Right lung (tissue), 5 donors: Measurements from ENCODE around the gene GLYR1. TPM values are rescaled to one million over a fixed set of nuclear protein-coding genes. Genes with fewer than 3 reads are reported as not detected.
A peak's percentile ranks its signal among the peaks of the same experiment; 100 is the strongest.

Experiments
- DNase-seq, 2 donors: peaks; one replicate each; pipeline ENCODE4 v3.0.0-alpha.2; 2013
- polyA plus RNA-seq, 5 donors: library from polyadenylated mRNA; unstranded; fragments of 120-200 nt; gene quantifications; one replicate each; pipeline versions ENCODE4 v1.2.1 to v1.2.3, GENCODE V29; 2013; ENCODE audit warnings: inconsistent platforms in 1 of 5, low replicate concordance in 1 of 5; ENCODE audit not compliant: insufficient read length in 5 of 5, insufficient read depth in 1 of 5

The GLYR1 gene
- polyA plus RNA-seq, 5 donors = 110 to 125 (median 122) TPM

DNA sequence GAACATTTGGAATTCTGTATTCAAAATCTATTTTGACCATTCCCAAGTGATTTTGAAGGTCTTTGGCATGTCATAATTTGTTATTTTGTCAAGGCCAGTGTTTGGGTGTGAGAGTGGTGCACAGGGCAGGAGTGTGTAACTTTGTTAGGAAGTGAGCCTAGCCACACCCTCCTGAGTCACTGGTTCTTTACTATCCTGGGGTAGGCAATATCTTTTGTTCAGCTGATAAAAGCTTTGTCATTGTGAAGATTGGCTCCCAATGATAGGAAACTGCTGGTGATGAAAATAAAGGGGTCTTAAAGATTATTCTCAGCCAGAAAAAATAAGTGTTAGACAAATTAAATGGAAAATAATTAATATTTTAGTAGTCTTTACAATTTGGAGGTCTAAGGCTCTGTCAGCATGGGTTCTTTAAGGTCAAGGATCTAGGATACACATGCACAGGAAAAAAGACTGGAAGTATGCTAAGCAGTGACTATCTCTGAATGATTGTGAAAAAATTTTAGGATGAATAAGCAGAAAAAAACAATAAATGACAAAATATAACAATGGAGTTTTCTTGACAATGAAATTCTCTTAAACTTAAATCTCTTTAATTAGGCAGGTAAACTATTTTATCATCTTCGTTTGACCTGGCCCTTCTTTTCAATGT, 5.3 kb upstream of the GLYR1 start:
- DNase-seq = no peak

DNA sequence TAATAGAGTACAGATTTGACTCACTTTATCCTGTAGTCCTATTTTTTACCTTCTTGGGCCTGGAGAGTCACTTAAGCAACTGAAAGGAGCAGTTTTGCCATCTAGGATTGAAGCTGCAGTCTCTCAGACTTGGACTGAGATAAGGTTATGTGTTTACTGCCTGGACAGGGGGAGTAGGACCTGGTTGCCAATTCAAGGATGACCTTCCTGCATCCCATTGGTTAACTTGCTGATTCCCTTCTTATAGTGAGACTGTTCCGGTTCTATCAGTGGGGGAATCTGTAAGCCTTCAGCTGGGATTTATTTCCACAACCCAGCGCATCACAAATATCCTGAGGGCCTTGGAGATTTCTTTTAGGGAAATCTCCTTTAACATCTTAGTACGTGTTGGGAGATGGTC, 3.1 kb upstream of the GLYR1 start:
- DNase-seq = no peak

DNA sequence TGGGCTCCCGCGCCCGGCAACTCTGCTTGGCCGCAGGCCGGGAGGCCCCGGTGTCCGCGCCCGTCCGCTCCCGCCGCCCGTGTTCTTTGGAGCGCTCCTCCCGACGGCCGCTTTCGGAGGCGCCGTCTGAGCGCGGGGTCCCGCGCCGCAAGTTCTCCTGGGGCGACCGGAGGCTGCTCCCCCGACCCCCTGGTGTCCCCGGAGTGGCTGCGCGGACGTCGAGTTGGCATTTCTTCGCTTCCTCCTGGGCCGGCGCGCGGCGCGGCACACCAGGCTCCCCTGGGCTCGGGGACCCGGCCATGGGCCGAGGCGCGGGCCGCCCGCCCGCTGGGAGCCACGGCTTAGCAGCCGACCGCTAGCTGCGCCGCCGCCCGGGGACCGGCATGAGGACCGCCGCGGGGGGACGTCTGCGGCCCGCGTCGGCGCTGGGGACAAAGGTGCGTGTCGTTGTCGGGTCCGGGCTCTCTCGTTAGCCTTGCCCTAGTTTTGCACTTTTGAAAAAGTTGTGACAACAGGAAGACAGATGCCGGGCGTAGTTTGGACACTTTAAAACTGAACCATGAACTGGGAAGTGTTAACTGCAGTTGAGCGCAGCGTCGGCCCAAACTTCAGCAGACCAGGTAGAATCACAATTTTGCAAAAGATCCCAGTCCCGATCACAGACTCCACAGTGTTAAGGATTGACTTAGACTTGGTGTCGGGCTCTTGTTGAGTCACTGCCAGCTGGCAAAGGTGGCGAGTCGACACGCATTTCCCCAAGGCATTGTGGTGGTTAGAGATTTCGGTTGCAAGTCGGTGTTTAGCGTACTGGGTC, 893 bp upstream of the GLYR1 start:
- peak; percentile 30 for DNase-seq

DNA sequence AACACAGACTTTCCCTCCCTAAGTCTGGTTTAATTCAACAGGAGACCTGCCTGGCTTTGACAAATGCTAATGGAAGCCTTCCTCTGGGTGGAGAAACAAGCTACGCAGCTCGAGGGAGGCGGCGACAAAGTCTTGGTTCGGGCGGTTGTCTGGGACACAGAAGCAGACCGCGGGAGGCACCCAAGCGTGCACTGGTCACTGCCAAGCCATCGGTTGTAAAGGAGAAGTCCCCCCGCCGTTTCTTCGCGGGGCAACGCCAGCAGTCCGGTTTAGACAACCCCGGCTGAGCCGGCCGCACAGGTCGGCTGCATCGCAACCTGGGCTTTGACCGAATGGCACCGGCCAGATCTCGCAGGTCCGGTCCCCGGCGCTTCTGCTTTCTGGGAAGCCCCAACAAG, 586 bp downstream of the GLYR1 start:
- DNase-seq = peak; percentile 11 to 15

DNA sequence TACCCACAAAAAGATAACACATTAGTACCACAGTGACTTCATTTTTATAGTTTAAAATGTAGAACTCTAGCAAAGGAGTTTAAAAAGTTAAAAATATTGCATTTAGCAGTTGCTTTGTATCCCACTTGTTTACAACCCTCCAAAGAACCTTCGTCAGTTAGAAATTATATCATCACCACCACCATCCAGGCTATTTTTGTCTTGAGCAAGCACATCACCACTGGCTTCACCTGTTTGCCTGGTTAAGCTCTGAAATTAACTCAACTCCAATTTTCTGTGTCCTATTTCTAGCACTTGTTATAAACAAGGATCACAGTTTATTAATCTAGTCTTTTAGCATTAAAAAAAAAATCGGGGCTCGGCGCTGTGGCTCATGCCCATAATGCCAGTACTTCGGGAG, 6.1 kb downstream of the GLYR1 start:
- no peak for DNase-seq

DNA sequence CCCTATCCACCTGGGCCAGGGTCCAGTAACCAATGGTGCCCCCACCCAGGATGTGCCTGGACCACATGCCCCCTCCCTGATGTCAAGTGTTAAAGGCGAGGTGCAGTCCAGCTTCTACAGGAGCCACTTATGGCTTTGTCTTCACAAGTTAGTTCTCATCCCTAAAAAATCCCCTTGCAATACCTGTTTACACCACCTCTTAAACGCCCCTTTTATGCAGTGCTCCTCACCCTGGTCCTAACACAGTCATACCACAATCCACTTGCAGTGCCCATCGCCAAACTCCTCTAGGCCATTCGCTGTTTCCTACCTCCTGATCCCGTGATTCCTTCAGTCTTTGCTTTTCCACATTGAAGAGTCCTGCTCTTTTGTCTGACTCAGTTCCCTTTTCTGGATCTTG, 7.1 kb downstream of the GLYR1 start:
- DNase-seq = no peak

DNA sequence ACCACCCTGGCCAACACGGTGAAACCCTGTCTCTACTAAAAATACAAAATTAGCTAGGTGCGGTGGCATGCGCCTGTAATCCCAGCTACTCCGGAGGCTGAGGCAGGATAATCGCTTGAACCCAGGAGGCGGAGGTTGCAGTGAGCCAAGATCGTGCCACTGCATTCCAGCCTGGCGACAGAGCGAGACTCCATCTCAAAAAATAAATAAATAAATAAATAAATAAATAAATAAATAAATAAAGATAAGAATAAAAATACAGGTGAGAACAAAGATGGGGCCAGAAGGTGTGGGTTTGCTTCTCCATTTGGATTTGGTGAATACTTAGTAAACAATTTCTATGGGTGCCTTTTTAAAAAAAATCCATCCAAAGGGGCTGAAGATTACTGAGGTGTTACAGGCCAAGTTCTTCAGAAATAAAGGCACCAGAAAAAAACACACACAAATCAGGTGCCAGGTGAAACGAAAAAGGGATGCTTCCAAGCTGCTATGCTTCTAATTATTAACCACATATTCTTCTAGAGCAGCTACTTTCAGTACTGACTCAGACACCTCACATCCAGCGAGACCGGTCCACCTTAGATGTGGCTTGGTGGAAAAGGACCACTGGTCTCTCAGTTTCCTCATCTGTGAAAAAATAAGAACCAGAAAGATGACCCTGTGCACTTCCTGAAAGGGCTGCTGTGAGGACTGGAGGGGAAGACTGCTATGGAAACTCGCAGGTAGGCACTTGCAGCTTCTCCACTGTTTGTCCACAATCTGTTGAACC, 9.2 kb downstream of the GLYR1 start:
- no peak for DNase-seq

DNA sequence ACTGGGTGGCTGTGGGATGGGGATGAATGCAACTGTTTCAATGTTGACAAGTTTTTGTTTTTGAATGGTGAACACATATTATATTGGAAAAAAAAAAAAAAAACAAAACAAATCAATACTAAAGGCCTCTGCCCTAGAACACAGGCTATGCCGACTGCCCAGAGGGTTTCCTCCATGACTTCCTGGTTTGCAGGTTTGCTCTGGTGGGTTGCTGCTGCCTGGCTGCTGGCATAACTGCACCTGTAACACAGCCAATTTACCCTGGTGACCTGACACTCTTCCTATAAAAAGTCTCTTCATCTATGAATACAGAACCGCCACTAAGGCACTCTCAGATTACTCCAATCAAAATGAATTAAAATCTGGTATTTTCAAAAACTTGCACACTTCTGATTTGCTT, 10.4 kb downstream of the GLYR1 start:
- DNase-seq = no peak

DNA sequence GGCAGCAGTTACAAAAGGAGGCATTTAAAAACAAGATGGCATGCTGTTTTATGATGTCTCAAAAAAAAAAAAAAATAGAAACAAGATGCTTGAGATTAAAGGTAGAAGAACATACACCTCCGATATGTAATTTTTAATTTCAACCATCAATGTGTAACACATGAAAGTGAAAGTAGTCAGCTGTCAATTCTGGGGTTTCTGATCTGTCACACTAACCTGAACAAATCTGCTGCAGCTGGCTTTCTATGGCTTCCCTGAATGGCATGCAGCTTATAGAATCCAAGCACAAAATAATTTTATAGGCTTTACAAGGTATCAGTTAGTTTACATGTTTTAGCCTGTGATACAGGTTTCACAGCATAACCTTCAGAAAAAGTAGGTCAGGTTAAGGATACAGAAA, 13.5 kb downstream of the GLYR1 start:
- no peak for DNase-seq

DNA sequence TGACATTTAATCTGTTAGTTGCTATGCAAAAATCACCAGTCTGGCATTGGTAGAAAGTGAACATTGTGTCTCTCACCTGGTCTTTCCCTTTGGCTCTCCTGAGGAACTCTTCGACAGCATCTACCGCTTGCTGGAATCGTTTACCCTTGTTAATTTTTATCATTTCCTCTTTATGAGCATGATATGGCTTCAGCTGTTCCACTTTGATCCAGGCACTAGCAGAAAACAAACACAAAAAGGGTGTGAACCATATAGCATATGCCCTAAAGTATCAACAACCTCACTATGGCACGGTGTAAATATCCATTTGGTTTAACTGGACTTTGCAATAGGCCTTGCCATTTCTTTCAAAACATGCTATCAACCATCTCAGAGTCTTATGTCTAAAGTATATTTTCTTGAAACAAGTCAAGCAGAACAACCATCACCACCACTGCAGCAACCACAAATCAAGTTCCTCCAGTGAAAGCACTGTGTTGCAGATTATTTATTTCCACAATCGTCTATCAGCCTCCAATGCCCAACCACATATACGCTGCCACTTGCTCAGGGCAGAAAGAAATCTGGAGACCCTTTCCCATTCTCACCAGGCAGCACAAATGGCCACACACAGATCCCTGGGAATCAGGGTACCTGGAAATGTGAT, 14.3 kb downstream of the GLYR1 start:
- DNase-seq = no peak

DNA sequence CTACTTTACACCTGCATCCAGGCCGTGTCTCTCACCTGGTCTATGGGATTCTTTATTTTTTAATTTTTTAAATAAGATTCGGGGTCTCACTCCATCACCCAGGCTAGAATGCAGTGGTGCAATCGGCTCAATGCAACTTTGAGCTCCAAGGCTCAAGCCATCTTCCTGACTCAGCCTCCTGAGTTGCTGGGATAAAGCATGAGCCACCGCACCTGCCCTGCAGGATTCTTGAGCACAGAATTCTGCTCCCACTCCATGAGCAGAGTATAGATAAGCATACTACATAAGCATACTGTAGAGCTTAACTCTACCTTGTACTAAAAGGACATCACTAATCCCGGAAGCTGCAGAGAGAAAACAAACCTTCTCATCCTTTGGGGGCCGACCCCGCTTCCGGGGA, 15.5 kb downstream of the GLYR1 start:
- DNase-seq = no peak

DNA sequence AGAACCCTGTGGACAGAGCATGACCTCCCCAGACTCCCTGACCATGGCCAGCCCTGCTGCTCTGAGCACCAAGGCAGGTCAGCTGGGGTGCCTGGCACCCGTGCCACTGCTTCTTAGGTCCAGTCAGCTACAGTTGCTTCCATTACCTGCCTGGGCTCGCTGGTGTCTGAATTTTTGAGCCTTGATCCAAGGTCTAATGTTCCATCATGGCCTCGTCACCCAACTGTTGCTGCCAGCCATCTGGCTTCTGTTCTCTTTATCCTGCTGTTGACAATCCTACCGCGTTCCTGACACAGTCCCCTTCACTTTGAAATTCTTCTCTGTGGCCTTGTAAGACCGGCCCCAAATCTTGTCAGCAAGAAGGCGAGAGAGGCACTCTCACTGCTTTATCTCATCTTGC, 16.7 kb downstream of the GLYR1 start:
- no peak for DNase-seq

DNA sequence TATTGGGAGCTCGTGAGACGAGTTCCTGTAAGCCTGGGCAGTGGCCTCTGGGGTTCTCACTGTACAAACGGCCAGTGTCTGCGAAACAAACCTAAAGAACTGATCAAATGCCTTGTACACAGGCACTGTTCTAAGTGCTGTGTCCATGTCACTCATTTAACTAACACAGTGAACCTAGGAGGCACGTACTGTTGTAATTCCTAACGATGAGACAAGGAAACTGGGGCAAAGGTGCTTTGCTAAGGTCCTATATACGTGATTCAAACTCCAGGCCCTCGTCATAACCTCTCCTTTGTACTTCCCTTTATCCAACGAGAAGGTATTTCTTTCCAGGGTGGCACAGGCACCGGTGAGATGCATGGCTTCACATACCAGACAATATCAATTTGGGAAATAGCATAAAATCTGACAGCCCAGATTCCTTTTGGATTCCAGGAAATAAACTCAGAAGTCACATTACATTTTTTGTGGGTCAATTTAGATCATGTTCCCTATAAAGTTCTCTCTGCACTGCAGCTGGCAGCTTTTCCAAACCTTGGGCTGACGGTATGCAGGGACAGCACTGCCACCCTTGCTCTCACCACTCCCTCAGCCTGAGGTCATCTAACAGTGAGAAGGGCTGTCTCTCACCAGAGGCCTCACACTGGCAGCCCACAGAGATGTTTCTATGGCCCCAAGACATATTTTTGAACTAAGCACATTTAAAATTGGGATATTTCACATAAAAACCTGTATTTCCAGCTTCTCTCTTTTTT, 18.3 kb downstream of the GLYR1 start:
- DNase-seq = no peak

DNA sequence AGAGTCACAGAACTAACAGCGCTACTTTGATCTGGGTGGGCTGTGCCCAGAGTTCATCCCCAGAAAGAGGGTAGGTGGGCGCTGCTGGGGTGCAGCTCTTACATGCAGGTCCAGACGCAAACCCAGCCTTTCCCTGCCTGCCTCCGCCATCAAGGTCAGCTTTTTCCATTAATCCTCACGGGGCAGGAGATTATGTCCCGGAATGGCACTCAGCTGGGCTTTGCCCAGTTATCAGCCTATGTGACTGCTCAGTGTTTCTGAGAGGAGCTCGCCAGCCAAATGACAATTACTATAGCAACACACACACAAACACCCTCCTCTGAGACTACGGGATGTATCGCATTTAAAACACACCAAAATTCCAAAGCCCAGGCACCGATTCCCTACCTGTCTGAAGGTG, 20.1 kb downstream of the GLYR1 start:
- DNase-seq = no peak

DNA sequence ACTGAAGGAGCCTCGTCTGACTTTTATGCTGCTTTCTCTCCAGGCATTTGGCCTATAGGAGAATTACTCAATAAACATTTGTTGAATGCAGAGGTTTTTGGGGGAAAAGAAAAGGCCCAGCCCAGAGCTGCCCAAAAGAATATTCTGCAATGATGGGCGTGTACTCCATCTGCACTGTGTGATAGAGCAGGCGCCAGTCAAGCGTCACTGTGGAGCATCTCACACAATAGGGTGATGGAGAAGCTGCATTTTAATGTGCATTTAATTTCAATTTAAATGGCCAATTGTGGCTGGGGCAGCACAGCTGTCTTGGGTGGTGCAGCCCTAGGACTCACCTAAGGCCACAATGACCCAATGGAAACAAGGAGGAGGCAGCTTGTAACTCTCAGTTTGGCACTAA, 20.6 kb downstream of the GLYR1 start:
- no peak for DNase-seq

DNA sequence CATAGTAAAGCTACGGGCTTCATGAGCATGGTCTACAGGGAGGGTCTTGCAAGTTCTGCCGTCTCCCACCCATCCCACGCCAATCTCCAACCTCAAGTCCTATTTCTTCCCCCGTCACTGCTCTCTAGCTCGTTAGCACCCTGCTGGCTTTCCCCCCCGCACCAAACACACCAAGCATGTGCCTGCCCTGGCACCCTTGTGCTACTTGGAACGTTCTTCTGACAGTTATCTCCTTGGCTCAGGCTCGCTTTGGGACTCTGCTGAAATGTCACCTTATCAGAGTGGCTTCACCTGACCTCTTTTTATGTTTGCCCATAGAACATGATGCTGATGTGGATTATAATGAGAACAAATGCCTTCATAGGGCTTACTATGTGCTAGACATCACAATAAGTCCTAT, 21.9 kb downstream of the GLYR1 start:
- no peak for DNase-seq

DNA sequence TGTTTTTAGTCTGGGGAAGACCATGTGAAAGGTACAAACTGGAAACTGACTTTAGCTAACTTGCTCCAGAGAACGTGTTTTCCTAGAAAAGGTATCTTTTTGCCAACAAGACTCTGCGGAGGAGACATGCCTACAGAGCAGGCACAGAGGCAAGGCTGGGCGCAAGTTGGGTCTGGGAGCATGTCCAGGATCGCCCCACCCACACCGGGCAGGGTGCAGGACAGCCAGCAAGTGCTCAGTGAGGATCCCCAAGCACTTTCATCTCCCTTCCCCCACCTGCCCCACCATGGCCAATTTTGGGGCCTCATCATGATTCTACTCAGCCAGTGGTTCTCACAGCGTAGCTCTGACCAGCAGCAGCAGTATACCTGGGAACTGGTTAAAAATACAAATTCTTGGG, 26.4 kb downstream of the GLYR1 start:
- DNase-seq = no peak

DNA sequence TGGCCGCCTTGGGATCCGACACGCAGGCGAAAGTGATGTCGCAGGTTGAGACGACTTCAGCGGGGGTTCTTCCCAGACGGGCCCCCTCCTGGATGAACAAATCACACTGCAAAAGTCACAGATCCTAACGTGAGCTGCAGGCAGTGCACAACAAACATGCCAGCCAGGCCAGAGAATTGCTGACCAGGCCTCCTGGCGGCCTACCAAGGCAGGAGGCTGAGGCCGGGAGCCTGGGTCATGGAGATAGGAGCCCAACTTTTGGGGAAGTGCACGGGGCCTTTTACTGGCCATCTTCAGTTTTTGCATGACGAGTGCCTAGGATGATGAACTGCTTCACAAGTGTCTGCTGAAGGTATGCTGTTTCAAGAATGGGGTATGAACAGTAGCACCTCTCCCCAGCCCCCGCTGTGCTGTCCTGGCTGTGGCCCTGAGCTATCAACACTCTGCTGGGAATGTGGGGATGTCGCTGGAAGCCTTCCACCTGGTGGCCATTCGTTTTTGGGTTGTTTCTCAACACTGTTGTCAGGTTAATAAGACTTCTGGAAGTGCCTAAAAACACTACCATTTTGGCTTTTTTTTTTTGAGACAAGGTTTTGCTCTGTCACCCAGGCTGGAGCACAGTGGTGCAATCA, 32.4 kb downstream of the GLYR1 start:
- DNase-seq = no peak

DNA sequence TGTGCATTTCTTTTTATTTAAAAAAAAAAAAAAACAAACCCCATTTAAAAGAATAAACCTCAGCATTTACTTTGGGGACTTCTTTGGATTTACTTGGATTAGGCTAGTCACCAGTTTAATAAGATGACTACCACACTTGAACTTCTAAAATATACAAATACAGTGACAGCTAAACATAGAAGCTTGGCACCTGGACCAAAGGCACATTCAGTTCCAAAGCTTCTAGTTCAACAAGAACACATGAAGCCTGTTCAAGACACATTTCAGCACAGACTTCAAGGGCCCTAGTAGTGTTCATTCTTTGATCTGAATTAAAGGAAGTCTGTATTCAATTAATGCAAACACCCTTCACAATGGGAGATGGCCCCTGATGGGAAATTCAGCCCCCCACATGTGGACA, 33.0 kb downstream of the GLYR1 start:
- DNase-seq = no peak

DNA sequence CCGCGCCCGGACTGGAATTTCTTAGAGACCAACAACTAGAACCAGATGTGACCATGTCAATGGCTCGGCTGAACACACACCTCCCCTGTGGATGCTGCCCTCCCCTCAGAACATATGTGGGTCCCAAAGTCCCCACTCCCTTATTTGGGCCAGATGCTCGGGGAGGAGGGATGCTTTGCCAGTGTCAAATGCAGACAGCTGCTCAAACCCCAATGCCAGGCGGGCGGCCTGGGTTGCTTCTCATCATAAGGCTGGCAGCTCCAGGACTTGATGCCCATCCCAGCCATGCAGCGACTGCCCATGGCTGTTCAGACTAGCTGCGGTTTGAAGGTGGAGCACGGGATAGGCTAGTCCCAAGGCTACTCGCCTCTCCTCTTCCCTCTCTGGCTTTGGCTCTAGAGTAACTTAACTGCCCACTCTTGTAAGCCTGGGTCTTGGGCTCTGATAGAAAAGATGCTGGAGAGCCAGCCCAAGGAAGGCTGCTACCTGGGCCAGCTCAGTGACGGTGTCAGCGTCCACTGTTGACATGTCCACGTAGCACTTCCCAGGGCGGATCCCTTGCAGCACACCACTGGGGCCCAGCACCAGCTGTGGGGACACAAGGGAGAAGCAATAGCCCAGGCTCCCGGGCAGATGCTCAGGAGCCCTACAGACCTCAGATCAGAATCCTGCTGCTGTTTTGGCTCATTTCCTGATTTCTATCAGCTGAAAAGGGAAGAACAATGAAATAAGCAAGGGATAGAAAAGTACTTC, 33.7 kb downstream of the GLYR1 start:
- DNase-seq = no peak
